SK-N-SH treated with all-trans-retinoic acid at 6 μM for 48 hours (cell line): ENCODE results near the gene CRB3.

Experiments
- ATAC-seq: fragments of 200-7000 bp; cut with Tn5 transposase; 3 replicates; pipeline ENCODE4 v1.9.1; 2020; ENCODE audit warnings: mild to moderate bottlenecking, moderate library complexity
- ARNTL ChIP-seq: fragments of 450-650 bp; formaldehyde crosslinking; IDR thresholded peaks from 2 replicates; pipeline ENCODE4 v1.5.0; 2020; ENCODE audit warnings: low read depth, mild to moderate bottlenecking, moderate library complexity, borderline replicate concordance
- BACH2 ChIP-seq: fragments of 250-450 bp; sonication (Bioruptor Pico); IDR thresholded peaks from 2 replicates; pipeline ENCODE4 v1.9.0; 2021; ENCODE audit warnings: mild to moderate bottlenecking, borderline replicate concordance
- CREB5 ChIP-seq: fragments of 250-450 bp; sonication (Bioruptor Pico); IDR thresholded peaks from 2 replicates; pipeline ENCODE4 v1.5.1; 2020; ENCODE audit warnings: low read depth, mild to moderate bottlenecking, moderate library complexity
- CSDC2 ChIP-seq: fragments of 250-450 bp; sonication (Bioruptor Pico); IDR thresholded peaks from 2 replicates; pipeline ENCODE4 v1.5.0; 2020; ENCODE audit warnings: mild to moderate bottlenecking, moderate library complexity
- CSRNP3 ChIP-seq: fragments of 250-450 bp; sonication (Bioruptor Pico); IDR thresholded peaks from 2 replicates; pipeline ENCODE4 v1.5.1; 2021; ENCODE audit warnings: mild to moderate bottlenecking, moderate library complexity
- ESRRG ChIP-seq: fragments of 250-450 bp; sonication (Bioruptor Pico); IDR thresholded peaks from 2 replicates; pipeline ENCODE4 v1.6.1; 2021; ENCODE audit warnings: mild to moderate bottlenecking
- GLIS3 ChIP-seq: fragments of 250-450 bp; sonication (Bioruptor Pico); IDR thresholded peaks from 2 replicates; pipeline ENCODE4 v1.5.0; 2020; ENCODE audit warnings: mild to moderate bottlenecking, moderate library complexity
- ISL1 ChIP-seq: fragments of 250-450 bp; sonication (Bioruptor Pico); IDR thresholded peaks from 2 replicates; pipeline ENCODE4 v2.1.2; 2022; ENCODE audit warnings: mild to moderate bottlenecking, moderate library complexity
- OSR1 ChIP-seq: fragments of 250-450 bp; sonication (Bioruptor Pico); IDR thresholded peaks from 2 replicates; pipeline ENCODE4 v1.8.0; 2022; ENCODE audit warnings: moderate library complexity, mild to moderate bottlenecking, inconsistent platforms
- PATZ1 ChIP-seq: fragments of 250-450 bp; sonication (Bioruptor Pico); IDR thresholded peaks from 2 replicates; pipeline ENCODE4 v1.8.0; 2020; ENCODE audit warnings: mild to moderate bottlenecking, moderate library complexity, borderline replicate concordance
- POU6F1 ChIP-seq: fragments of 250-450 bp; sonication (Bioruptor Pico); IDR thresholded peaks from 2 replicates; pipeline ENCODE4 v1.8.0; 2021; ENCODE audit warnings: low read depth, mild to moderate bottlenecking, moderate library complexity, borderline replicate concordance
- PPARA ChIP-seq: fragments of 250-450 bp; sonication (Bioruptor Pico); IDR thresholded peaks from 2 replicates; pipeline ENCODE4 v1.5.0; 2020; ENCODE audit warnings: mild to moderate bottlenecking, borderline replicate concordance
- RARB ChIP-seq: fragments of 250-450 bp; sonication (Bioruptor Pico); IDR thresholded peaks from 2 replicates; pipeline ENCODE4 v1.8.0; 2021; ENCODE audit warnings: mild to moderate bottlenecking, moderate library complexity
- SNAI2 ChIP-seq: fragments of 250-450 bp; sonication (Bioruptor Pico); IDR thresholded peaks from 2 replicates; pipeline ENCODE4 v1.5.0; 2020; ENCODE audit warnings: mild to moderate bottlenecking, moderate library complexity
- TCF4 ChIP-seq: fragments of 250-450 bp; sonication (Bioruptor Pico); IDR thresholded peaks from 2 replicates; pipeline ENCODE4 v1.8.0; 2021; ENCODE audit warnings: mild to moderate bottlenecking, moderate library complexity, borderline replicate concordance
- TOX ChIP-seq: fragments of 250-450 bp; sonication (Bioruptor Pico); IDR thresholded peaks from 2 replicates; pipeline ENCODE4 v1.8.0; 2021; ENCODE audit warnings: mild to moderate bottlenecking, moderate library complexity, borderline replicate concordance
- TSHZ2 ChIP-seq: fragments of 250-450 bp; sonication (Bioruptor Pico); IDR thresholded peaks from 2 replicates; pipeline ENCODE4 v1.5.0; 2020; ENCODE audit warnings: mild to moderate bottlenecking, moderate library complexity
- ZC3H10 ChIP-seq: fragments of 250-450 bp; sonication (Bioruptor Pico); IDR thresholded peaks from 2 replicates; pipeline ENCODE4 v1.5.1; 2021; ENCODE audit warnings: mild to moderate bottlenecking, moderate library complexity
- ZFP3 ChIP-seq: fragments of 250-450 bp; sonication (Bioruptor Pico); IDR thresholded peaks from 2 replicates; pipeline ENCODE4 v1.5.0; 2020; ENCODE audit warnings: mild to moderate bottlenecking, moderate library complexity
- ZFP30 ChIP-seq: fragments of 450-650 bp; formaldehyde crosslinking; IDR thresholded peaks from 2 replicates; pipeline ENCODE4 v1.5.0; 2022; ENCODE audit warnings: mild to moderate bottlenecking, moderate library complexity
- ZNF565 ChIP-seq: fragments of 450-650 bp; formaldehyde crosslinking; conservative IDR thresholded peaks from 2 replicates; pipeline ENCODE4 v1.5.0; 2020; ENCODE audit warnings: low read depth, mild to moderate bottlenecking, moderate library complexity
- ZNF70 ChIP-seq: fragments of 450-650 bp; formaldehyde crosslinking; IDR thresholded peaks from 2 replicates; pipeline ENCODE4 v1.5.0; 2020; ENCODE audit warnings: mild to moderate bottlenecking, moderate library complexity
- ZNF8 ChIP-seq: fragments of 450-650 bp; formaldehyde crosslinking; IDR thresholded peaks from 2 replicates; pipeline ENCODE4 v1.5.0; 2020; ENCODE audit warnings: mild to moderate bottlenecking, moderate library complexity

CRB3 gene

GRCh38 chr19:6484230-6484629 lies 20.2 kb downstream of the CRB3 start:
- ATAC-seq: no peak
- TF ChIP-seq GLIS3 (CRISPR knock-in tag) (no peak), ZFP30 (CRISPR knock-in tag) (no peak), CSRNP3 (no peak), CREB5 (no peak), ZNF70 (CRISPR knock-in tag) (no peak), CSDC2 (CRISPR knock-in tag) (no peak), SNAI2 (CRISPR knock-in tag) (no peak), PATZ1 (CRISPR knock-in tag) (no peak), OSR1 (CRISPR knock-in tag) (no peak), ZNF565 (CRISPR knock-in tag) (no peak), RARB (CRISPR knock-in tag) (no peak), TCF4 (CRISPR knock-in tag) (no peak), TOX (CRISPR knock-in tag) (no peak), ESRRG (CRISPR knock-in tag) (no peak), ZFP3 (CRISPR knock-in tag) (no peak), TSHZ2 (no peak), ARNTL (CRISPR knock-in tag) (no peak)
- TF ChIP-seq, all 23 proteins: peak for 0

- no peak for ATAC-seq
- TF ChIP-seq PATZ1 (CRISPR knock-in tag) (no peak), ARNTL (CRISPR knock-in tag) (no peak), ZC3H10 (CRISPR knock-in tag) (no peak), ZFP30 (CRISPR knock-in tag) (no peak), POU6F1 (no peak), ZNF565 (CRISPR knock-in tag) (no peak), ZNF8 (CRISPR knock-in tag) (no peak), PPARA (CRISPR knock-in tag) (no peak), BACH2 (CRISPR knock-in tag) (no peak), OSR1 (CRISPR knock-in tag) (no peak), SNAI2 (CRISPR knock-in tag) (no peak), ISL1 (CRISPR knock-in tag) (no peak), CSRNP3 (no peak), TSHZ2 (no peak), ZFP3 (CRISPR knock-in tag) (no peak), TCF4 (CRISPR knock-in tag) (no peak), ESRRG (CRISPR knock-in tag) (no peak), CSDC2 (CRISPR knock-in tag) (no peak)
Observed at GRCh38 chr19:6484831-6485230, 20.8 kb downstream of the CRB3 start.
